ENCODE measurements around the gene LYPD6B.

The LYPD6B gene

GRCh38 chr2:149000158-149000938, 38.2 kb upstream of the LYPD6B start:
- Histone ChIP-seq H3K4me3 (ENCODE audit: low read depth, low read length) (0 out of 2 replicates have a peak overlapping the region, but pooled peaks have one; percentile 39), H3K27ac (ENCODE audit: low read depth, low read length) (peak overlapping the region; percentile 52; the same call in 1 of the 2 replicates), H3K9me3 (ENCODE audit: control insufficient read depth, insufficient read depth, low read depth, low read length) (peaks cover 14% of the 10 kb centered on the region), H3K4me1 (ENCODE audit: control insufficient read depth, insufficient read depth, low read length) (peaks cover 37% of the 10 kb centered on the region), H3K27me3 (ENCODE audit: control insufficient read depth, insufficient read depth, low read length) (no peaks in the 10 kb centered on the region), H3K9ac (ENCODE audit: low read length) (no peak overlapping the region), H3K36me3 (ENCODE audit: control insufficient read depth, insufficient read depth, low read length) (peaks cover 63% of the 10 kb centered on the region)

- H3K27me3 ChIP-seq (ENCODE audit: control insufficient read depth, insufficient read depth, low read length), result no peaks in the 10 kb centered on the region
- H3K27ac ChIP-seq (ENCODE audit: low read depth, low read length), result no peak overlapping the region
- H3K4me1 ChIP-seq (ENCODE audit: control insufficient read depth, insufficient read depth, low read length), result peaks cover 37% of the 10 kb centered on the region
- H3K36me3 ChIP-seq (ENCODE audit: control insufficient read depth, insufficient read depth, low read length), result peaks cover 68% of the 10 kb centered on the region
- H3K9me3 ChIP-seq (ENCODE audit: control insufficient read depth, insufficient read depth, low read depth, low read length), result peaks cover 14% of the 10 kb centered on the region
- no peak overlapping the region for H3K9ac ChIP-seq (ENCODE audit: low read length)
- no peak overlapping the region for H3K4me3 ChIP-seq (ENCODE audit: low read depth, low read length)
Observed at GRCh38 chr2:149001496-149001895, 37.0 kb upstream of the LYPD6B start.

DNA sequence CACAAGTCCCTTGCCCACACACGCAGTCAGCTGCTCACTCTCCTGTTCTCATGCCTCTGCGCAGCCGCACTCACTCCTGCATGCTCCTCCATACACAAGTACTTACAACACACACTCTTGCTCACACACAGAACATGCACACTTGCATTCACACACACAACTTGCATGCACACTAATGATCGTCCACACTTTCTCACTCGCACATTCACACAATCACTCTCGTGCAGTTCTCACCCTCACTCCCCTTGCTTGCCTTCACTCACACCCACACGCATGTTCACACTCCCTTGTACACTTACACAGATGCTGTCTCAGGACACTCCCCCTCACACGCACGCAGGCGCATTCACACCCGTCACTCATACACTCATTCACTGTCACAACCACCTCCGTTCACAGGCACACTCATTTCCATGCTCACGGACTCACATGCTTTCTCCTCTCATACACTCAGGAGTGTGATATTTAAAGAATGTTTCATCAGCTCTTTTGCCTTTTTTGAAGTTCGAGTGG, 36.1 kb upstream of the LYPD6B start:
- Histone ChIP-seq H3K4me1 (ENCODE audit: control insufficient read depth, insufficient read depth, low read length) (peaks cover 37% of the 10 kb centered on the region), H3K9ac (ENCODE audit: low read length) (no peak overlapping the region), H3K27me3 (ENCODE audit: control insufficient read depth, insufficient read depth, low read length) (no peaks in the 10 kb centered on the region), H3K36me3 (ENCODE audit: control insufficient read depth, insufficient read depth, low read length) (peaks cover 59% of the 10 kb centered on the region), H3K4me3 (ENCODE audit: low read depth, low read length) (no peak overlapping the region), H3K9me3 (ENCODE audit: control insufficient read depth, insufficient read depth, low read depth, low read length) (peaks cover 14% of the 10 kb centered on the region), H3K27ac (ENCODE audit: low read depth, low read length) (no peak overlapping the region)

- H3K27ac ChIP-seq (ENCODE audit: low read depth, low read length), result no peak overlapping the region
Observed at GRCh38 chr2:149002891-149003740, 35.4 kb upstream of the LYPD6B start.

DNA sequence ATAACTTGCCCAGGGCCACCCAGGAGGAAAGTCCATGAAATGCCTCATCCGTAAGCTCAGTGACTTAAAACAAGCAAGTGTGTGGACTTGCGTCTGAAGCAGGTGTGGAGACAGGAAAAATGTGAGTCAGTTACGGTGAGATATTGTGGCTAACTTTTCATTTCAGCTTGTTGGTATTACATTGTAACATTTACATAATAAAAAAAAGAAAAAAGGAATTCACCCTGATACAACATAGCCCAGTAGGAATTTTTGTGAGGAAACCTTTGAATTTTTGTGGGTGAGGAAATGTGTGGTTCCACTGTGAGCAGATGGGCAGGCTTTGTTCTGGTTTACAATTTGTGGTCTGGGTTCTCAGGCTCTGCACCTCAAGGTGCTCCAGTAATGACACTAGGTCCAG, 33.7 kb upstream of the LYPD6B start:
- Histone ChIP-seq H3K9ac (ENCODE audit: low read length) (no peak overlapping the region), H3K4me3 (ENCODE audit: low read depth, low read length) (no peak overlapping the region), H3K4me1 (ENCODE audit: control insufficient read depth, insufficient read depth, low read length) (peaks cover 20% of the 10 kb centered on the region), H3K36me3 (ENCODE audit: control insufficient read depth, insufficient read depth, low read length) (peaks cover 71% of the 10 kb centered on the region), H3K27me3 (ENCODE audit: control insufficient read depth, insufficient read depth, low read length) (no peaks in the 10 kb centered on the region), H3K9me3 (ENCODE audit: control insufficient read depth, insufficient read depth, low read depth, low read length) (peaks cover 14% of the 10 kb centered on the region), H3K27ac (ENCODE audit: low read depth, low read length) (no peak overlapping the region)

More at GRCh38 chr2:149002891-149003740, 35.4 kb upstream of the LYPD6B start:
- H3K4me1 ChIP-seq (ENCODE audit: control insufficient read depth, insufficient read depth, low read length), result peaks cover 30% of the 10 kb centered on the region
- no peak overlapping the region for H3K9ac ChIP-seq (ENCODE audit: low read length)
- H3K27me3 ChIP-seq (ENCODE audit: control insufficient read depth, insufficient read depth, low read length), result no peaks in the 10 kb centered on the region
- peaks cover 60% of the 10 kb centered on the region for H3K36me3 ChIP-seq (ENCODE audit: control insufficient read depth, insufficient read depth, low read length)
- peaks cover 14% of the 10 kb centered on the region for H3K9me3 ChIP-seq (ENCODE audit: control insufficient read depth, insufficient read depth, low read depth, low read length)
- no peak overlapping the region for H3K4me3 ChIP-seq (ENCODE audit: low read depth, low read length)

- Histone ChIP-seq H3K27ac (ENCODE audit: low read depth, low read length) (no peak overlapping the region), H3K4me3 (ENCODE audit: low read depth, low read length) (no peak overlapping the region), H3K4me1 (ENCODE audit: control insufficient read depth, insufficient read depth, low read length) (peaks cover 12% of the 10 kb centered on the region), H3K27me3 (ENCODE audit: control insufficient read depth, insufficient read depth, low read length) (no peaks in the 10 kb centered on the region), H3K9ac (ENCODE audit: low read length) (no peak overlapping the region), H3K9me3 (ENCODE audit: control insufficient read depth, insufficient read depth, low read depth, low read length) (peaks cover 14% of the 10 kb centered on the region), H3K36me3 (ENCODE audit: control insufficient read depth, insufficient read depth, low read length) (peaks cover 77% of the 10 kb centered on the region)
Observed at GRCh38 chr2:149005471-149006077, 32.9 kb upstream of the LYPD6B start.

GRCh38 chr2:149006883-149007543, 31.5 kb upstream of the LYPD6B start:
- Histone ChIP-seq H3K9me3 (ENCODE audit: control insufficient read depth, insufficient read depth, low read depth, low read length) (peaks cover 14% of the 10 kb centered on the region), H3K4me3 (ENCODE audit: low read depth, low read length) (no peak overlapping the region), H3K27me3 (ENCODE audit: control insufficient read depth, insufficient read depth, low read length) (no peaks in the 10 kb centered on the region), H3K27ac (ENCODE audit: low read depth, low read length) (no peak overlapping the region), H3K9ac (ENCODE audit: low read length) (no peak overlapping the region), H3K36me3 (ENCODE audit: control insufficient read depth, insufficient read depth, low read length) (peaks cover 76% of the 10 kb centered on the region), H3K4me1 (ENCODE audit: control insufficient read depth, insufficient read depth, low read length) (peaks cover 5% of the 10 kb centered on the region; the same call in 1 of the 2 replicates)

DNA sequence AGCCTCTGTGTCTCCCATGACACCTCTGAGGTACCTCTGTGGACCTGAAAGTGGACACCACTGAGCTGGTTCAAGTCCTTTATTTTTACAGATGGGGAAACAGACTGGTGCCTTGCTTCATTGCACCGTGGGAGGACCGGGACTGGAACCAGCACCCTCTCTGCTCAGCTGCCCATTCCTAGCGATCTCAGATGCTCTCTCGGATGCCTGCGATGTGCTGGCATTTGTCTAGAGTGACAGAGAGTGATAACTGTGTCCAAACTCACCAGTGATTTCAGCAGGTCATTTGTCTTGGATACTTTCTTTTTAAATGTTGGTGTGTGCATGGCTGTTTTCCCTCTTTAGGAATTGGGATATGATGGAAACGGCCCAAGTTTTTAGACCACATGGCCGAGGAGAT, 30.1 kb upstream of the LYPD6B start:
- Histone ChIP-seq H3K9me3 (ENCODE audit: control insufficient read depth, insufficient read depth, low read depth, low read length) (peaks cover 1% of the 10 kb centered on the region; the same call in 1 of the 2 replicates), H3K27ac (ENCODE audit: low read depth, low read length) (no peak overlapping the region), H3K4me3 (ENCODE audit: low read depth, low read length) (no peak overlapping the region), H3K36me3 (ENCODE audit: control insufficient read depth, insufficient read depth, low read length) (peaks cover 76% of the 10 kb centered on the region), H3K27me3 (ENCODE audit: control insufficient read depth, insufficient read depth, low read length) (no peaks in the 10 kb centered on the region), H3K4me1 (ENCODE audit: control insufficient read depth, insufficient read depth, low read length) (peaks cover 5% of the 10 kb centered on the region; the same call in 1 of the 2 replicates), H3K9ac (ENCODE audit: low read length) (no peak overlapping the region)

- H3K27me3 ChIP-seq (ENCODE audit: control insufficient read depth, insufficient read depth, low read length), result no peaks in the 10 kb centered on the region
- H3K9ac ChIP-seq (ENCODE audit: low read length), result no peak overlapping the region
- no peaks in the 10 kb centered on the region for H3K9me3 ChIP-seq (ENCODE audit: control insufficient read depth, insufficient read depth, low read depth, low read length)
- peaks cover 69% of the 10 kb centered on the region for H3K36me3 ChIP-seq (ENCODE audit: control insufficient read depth, insufficient read depth, low read length)
- H3K27ac ChIP-seq (ENCODE audit: low read depth, low read length), result no peak overlapping the region
- H3K4me1 ChIP-seq (ENCODE audit: control insufficient read depth, insufficient read depth, low read length), result peaks cover 5% of the 10 kb centered on the region; the same call in 1 of the 2 replicates
- no peak overlapping the region for H3K4me3 ChIP-seq (ENCODE audit: low read depth, low read length)
Observed at GRCh38 chr2:149009576-149010461, 28.7 kb upstream of the LYPD6B start.

Measured in HUES6 (cell line).